ENCODE results near the gene MSLN.

MSLN gene

DNA sequence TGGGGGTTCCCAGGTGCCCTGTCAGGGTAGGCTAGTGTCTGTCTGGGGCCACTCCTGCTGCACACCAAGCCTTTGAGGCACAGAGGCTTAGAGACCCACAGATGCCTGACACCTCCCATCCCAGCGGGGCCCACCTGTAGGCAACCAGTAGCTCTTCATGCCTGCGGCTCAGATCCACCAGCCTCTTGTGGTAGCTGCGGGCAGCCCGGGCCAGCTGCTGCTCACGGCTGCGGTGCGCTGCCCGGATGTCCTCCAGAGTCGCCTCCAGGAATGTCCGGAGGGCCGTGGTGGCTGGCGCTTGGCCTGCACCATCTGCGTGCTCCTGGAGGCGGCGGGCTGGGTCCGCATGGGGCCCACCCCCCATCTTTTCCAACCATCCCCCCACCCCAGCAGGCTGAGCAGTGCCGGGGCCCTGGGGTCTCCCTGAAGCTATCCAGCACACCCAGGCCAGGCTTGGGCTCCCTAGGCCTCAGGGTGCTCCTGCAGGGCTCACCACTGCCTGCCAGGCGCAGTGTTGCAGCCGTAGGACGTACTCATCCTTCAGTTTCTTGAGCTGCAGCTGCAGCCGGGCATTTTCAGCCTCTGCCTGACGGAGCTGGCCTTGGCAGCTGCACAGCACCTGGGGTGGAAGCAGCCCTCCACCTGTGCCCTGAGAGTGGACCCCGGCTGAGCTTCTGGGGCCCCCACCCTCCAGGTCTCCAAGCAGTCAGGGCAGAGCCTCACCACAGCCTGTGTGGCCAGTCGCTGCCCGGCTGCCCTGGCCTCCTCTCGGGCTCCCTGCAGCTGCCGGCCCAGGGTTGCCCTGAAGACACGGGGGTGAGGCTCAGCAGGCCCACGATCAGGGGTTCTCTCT lies 36.1 kb upstream of the MSLN start:
- TF ChIP-seq, protein P1, sequence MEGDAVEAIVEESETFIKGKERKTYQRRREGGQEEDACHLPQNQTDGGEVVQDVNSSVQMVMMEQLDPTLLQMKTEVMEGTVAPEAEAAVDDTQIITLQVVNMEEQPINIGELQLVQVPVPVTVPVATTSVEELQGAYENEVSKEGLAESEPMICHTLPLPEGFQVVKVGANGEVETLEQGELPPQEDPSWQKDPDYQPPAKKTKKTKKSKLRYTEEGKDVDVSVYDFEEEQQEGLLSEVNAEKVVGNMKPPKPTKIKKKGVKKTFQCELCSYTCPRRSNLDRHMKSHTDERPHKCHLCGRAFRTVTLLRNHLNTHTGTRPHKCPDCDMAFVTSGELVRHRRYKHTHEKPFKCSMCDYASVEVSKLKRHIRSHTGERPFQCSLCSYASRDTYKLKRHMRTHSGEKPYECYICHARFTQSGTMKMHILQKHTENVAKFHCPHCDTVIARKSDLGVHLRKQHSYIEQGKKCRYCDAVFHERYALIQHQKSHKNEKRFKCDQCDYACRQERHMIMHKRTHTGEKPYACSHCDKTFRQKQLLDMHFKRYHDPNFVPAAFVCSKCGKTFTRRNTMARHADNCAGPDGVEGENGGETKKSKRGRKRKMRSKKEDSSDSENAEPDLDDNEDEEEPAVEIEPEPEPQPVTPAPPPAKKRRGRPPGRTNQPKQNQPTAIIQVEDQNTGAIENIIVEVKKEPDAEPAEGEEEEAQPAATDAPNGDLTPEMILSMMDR (conservative IDR thresholded peaks at IDR 0.05; ENCODE audit: low read depth, low read length), result no peak
- DNase-seq (ENCODE audit: low read depth), result no peak
- no peak overlapping the region for H3K4me3 ChIP-seq (ENCODE audit: low read length)

DNA sequence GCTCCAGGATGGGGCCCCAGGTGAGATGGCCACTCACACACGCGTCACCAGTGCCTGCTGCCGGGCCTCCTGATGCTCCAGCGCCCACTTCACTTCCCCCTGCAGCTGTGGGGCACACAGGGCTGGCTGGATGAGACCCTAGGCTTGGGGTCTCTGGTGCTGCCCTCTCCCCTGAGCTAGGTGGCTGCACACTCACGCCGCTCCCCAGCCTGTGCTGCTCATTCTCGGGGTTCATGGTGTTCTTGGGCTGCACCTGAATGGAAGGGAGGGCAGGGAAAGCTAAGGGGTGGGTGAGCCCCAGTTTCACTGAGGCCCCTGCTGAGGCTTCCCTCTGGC lies 35.5 kb upstream of the MSLN start:
- no peak for DNase-seq (ENCODE audit: low read depth)
- no peak overlapping the region for H3K4me3 ChIP-seq (ENCODE audit: low read length)
- TF ChIP-seq, protein P1 (conservative IDR thresholded peaks at IDR 0.05; ENCODE audit: low read depth, low read length), result no peak

DNA sequence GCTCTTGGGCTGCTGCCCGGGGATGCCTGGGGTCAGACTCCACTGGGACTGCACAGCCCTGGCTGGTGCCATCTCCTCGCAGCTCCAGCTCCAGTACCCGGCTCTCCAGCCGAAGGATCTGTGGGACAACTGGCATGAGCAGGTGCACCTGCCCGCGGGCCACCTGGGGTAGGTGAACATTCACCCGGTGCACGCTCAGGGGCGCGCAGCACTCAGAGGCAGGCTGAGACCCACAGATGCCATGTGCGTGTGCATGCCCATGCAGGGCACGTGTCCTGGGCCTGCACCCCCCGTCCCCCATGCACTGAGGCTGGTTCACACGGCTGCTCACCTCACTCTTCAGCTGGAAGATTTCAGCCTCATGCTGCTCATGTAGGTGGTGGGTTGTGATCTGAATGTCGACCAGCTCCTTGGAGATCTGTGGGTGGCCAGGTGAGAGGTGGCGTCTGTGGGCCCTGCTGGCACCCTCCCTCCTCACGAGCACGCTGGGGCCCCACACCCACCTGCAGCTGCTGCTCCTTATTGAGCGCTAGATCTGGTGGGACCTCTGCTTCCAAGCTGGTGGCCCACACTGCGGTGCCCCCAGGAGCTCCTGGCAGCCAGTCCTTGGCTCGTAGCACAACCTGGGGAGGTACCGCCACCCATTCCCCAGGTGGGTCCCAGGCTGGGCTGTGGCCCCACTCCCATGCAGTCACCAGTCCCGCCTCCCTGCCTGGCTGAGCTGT lies 34.9 kb upstream of the MSLN start:
- TF ChIP-seq, protein P1 (conservative IDR thresholded peaks at IDR 0.05; ENCODE audit: low read depth, low read length), result no peak
- no peak for DNase-seq (ENCODE audit: low read depth)
- H3K4me3 ChIP-seq (ENCODE audit: low read length), result no peak overlapping the region

DNA sequence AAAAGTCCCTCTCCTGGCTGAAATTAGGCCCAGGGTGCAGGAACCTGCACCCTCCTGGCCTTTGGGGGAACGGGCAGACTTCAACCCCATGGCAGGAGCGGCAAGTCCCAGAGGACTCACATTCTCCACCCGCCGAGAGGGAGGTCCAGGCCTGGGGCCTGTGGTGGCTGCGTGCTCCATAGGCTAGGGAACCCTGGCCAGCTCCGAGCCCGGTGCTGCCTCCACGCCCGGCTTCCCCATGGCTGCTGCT lies 34.4 kb upstream of the MSLN start:
- H3K4me3 ChIP-seq (ENCODE audit: low read length), result no peak overlapping the region
- TF ChIP-seq, protein P1 (conservative IDR thresholded peaks at IDR 0.05; ENCODE audit: low read depth, low read length), result no peak
- DNase-seq (ENCODE audit: low read depth), result no peak

DNA sequence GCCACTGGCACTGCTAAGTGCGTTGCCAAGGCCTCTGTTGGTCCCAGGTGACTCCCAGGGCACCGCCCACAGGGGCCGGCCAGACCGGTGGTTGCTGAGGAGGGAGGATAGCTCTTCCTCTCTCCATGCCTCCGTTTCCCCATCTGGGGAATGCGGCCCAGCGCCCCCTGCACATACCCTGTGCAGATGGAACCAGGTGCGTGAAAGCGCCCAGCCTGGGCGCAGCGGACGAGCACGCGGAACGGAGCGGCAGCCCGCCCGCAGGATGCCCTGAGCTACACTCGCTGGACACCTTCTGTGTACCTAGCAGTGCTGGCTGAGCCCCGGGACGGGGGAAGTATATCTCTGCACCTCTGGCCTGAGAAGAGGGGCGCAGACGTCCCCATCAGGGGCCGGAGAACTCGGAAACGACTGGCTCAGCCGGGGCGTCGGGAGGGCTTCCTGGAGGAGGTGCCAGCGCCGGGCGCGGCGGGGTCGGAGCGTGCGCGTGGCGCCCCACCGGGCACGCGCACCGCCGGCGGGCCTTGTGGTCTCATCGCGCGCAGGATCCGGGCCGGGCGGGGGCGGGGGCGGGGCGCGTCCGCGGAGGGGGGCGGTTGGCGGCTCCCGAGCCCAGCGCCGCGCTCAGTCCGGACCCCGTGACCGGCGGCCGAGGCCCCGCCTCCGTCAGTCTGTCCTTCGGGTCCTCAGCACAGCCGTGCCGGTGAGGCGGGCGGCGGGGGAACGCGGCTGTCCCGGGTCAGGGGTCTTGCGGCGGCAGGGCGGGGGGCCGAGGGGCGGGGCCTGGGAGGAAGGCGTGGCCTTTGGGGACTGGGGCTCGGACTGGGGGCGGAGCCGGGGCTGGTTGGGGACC lies 33.9 kb upstream of the MSLN start, which contains the start of the genes CCDC78 and HAGHL:
Gene CCDC78, minus strand, starts transcription at position 6 of the 853 bp plus-strand sequence. CDS start 76 bp downstream, outside the sequence.
Gene HAGHL, plus strand, starts transcription at position 669 of the 853 bp plus-strand sequence. CDS start 404 bp downstream, outside the sequence.
- no peak for DNase-seq (ENCODE audit: low read depth)
- TF ChIP-seq, protein P1 (conservative IDR thresholded peaks at IDR 0.05; ENCODE audit: low read depth, low read length), result no peak
- peak within 1 kb of the TSS; percentile 65 for H3K4me3 ChIP-seq (ENCODE audit: low read length)

DNA sequence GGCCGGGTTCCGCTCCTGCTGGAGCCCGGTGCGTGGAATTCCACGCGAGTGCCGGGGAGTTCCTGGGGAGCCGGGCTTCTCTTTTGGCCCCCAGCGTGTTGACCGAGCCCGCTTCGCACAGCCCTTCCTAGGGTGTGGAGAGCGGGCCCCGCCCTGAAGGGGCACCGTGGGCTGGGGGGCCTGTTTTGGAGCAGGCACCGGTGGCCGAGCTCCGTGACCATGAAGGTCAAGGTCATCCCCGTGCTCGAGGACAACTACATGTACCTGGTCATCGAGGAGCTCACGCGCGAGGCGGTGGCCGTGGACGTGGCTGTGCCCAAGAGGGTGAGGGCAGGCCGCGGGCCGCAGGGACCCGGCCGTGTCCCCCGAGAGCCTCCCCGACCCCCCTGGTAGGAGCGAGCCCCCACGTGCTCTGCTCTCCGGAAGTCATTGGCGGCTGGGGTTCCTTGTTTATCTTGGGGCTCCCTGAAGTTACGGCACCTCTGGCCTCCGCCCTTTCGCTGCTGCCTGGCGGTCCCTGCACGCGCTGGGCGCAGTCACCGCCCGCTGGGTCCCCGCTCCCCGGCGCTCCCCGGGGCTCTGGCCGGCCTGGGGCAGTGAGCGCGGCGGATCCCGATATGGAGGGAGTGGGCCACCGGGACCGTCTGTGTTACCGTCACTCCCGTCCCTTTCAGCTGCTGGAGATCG lies 33.1 kb upstream of the MSLN start:
- TF ChIP-seq, protein P1 (conservative IDR thresholded peaks at IDR 0.05; ENCODE audit: low read depth, low read length), result no peak
- DNase-seq (ENCODE audit: low read depth), result no peak

More for the DNA sequence above, 33.1 kb upstream of the MSLN start:
- peak overlapping the region; percentile 65 for H3K4me3 ChIP-seq (ENCODE audit: low read length)

Data from retinal pigment epithelial cell (primary cell).